Liver (tissue), 9 donors: ENCODE data around the gene TNN. TPM values are rescaled to one million over a fixed set of nuclear protein-coding genes. Genes with fewer than 3 reads are reported as not detected.

Experiments used
- DNase-seq: peaks from one replicate; pipeline ENCODE4 v3.0.0-alpha.2; 2017; ENCODE audit warnings: low spot score
- H3K27ac ChIP-seq, 2 donors: one replicate each; pipeline ENCODE4 v1.7.0; 2013; ENCODE audit warnings: inconsistent platforms in 2 of 2, low read length in 2 of 2, control low read depth in 1 of 2, low read depth in 1 of 2, mild to moderate bottlenecking in 1 of 2
- H3K27me3 ChIP-seq, 4 donors: one replicate each; pipeline versions ENCODE4 v1.6.1 to v1.7.0; 2013; ENCODE audit warnings: low read length in 3 of 4, inconsistent platforms in 1 of 4, mild to moderate bottlenecking in 1 of 4, moderate library complexity in 1 of 4; ENCODE audit not compliant: control insufficient read depth in 4 of 4, insufficient read depth in 4 of 4
- H3K36me3 ChIP-seq, 4 donors: one replicate each; pipeline versions ENCODE4 v1.6.1 to v1.7.0; 2013; ENCODE audit warnings: low read length in 3 of 4, mild to moderate bottlenecking in 3 of 4, low read depth in 1 of 4, moderate library complexity in 1 of 4; ENCODE audit not compliant: control insufficient read depth in 4 of 4, insufficient read depth in 3 of 4
- H3K4me1 ChIP-seq, 4 donors: one replicate each; pipeline versions ENCODE4 v1.6.1 to v1.7.0; 2013; ENCODE audit warnings: low read length in 3 of 4, mild to moderate bottlenecking in 3 of 4, moderate library complexity in 1 of 4; ENCODE audit not compliant: control insufficient read depth in 4 of 4, insufficient read depth in 4 of 4
- H3K4me3 ChIP-seq, 3 donors: one replicate each; pipeline versions ENCODE4 v1.6.1 to v1.7.0; 2013; ENCODE audit warnings: low read length in 3 of 3, control low read depth in 1 of 3, low read depth in 1 of 3, mild to moderate bottlenecking in 1 of 3
- H3K9ac ChIP-seq, 2 donors: one replicate each; pipeline ENCODE4 v1.7.0; 2013; ENCODE audit warnings: low read length in 2 of 2, mild to moderate bottlenecking in 2 of 2, moderate library complexity in 2 of 2, control low read depth in 1 of 2, low read depth in 1 of 2
- H3K9me3 ChIP-seq, 4 donors: one replicate each; pipeline versions ENCODE4 v1.6.1 to v1.7.0; 2013; ENCODE audit warnings: low read length in 3 of 4; ENCODE audit not compliant: control insufficient read depth in 4 of 4
- FOXA2 ChIP-seq: IDR thresholded peaks from 2 replicates; pipeline ENCODE4 v1.6.1; 2016; ENCODE audit warnings: antibody characterized with exemption
- HNF4A ChIP-seq, 2 donors: conservative IDR thresholded peaks; 2 replicates each; pipeline ENCODE4 v1.6.1; 2016; ENCODE audit warnings: antibody characterized with exemption in 2 of 2, mild to moderate bottlenecking in 2 of 2
- JUND ChIP-seq, 2 donors: IDR thresholded peaks; 2 replicates each; pipeline ENCODE4 v1.6.1; 2016; ENCODE audit warnings: antibody characterized with exemption in 2 of 2
- NR2F2 ChIP-seq: IDR thresholded peaks from 2 replicates; pipeline ENCODE4 v1.6.1; 2016; ENCODE audit warnings: antibody characterized with exemption
- RAD21 ChIP-seq, 2 donors: IDR thresholded peaks; 2 replicates each; pipeline ENCODE4 v1.6.1; 2016; ENCODE audit warnings: antibody characterized with exemption in 2 of 2, mild to moderate bottlenecking in 2 of 2
- REST ChIP-seq: IDR thresholded peaks from 2 replicates; pipeline ENCODE4 v1.6.1; 2016; ENCODE audit warnings: antibody characterized with exemption, mild to moderate bottlenecking
- RXRA ChIP-seq, 2 donors: IDR thresholded peaks; 2 replicates each; pipeline ENCODE4 v1.6.1; 2017 to 2018; ENCODE audit warnings: antibody characterized with exemption in 2 of 2, mild to moderate bottlenecking in 1 of 2
- WGBS: extraction: QIAGEN DNeasy Blood & Tissue Kit; methylation state at CpG from one replicate; pipeline ENCODE4 v1.1.7; 2013; 5-methylcytosine and 5-hydroxymethylcytosine counted together
- polyA plus RNA-seq, 2 donors: library from polyadenylated mRNA; stranded (reverse) in 1 of 2; unstranded in 1 of 2; fragments of 200-250 nt in 1 of 2; fragments of >200 nt in 1 of 2; fragmentation: Nextera tagmentation in 1 of 2; extraction: Ambion mirVana in 1 of 2; gene quantifications; one replicate each; pipeline versions ENCODE4 v1.2.1 to v1.2.3, GENCODE V29; 2013 to 2015
- total RNA-seq, 2 donors: library from RNA; depleted of rRNA; stranded (reverse); fragments of >200 nt; gene quantifications; one replicate each; pipeline ENCODE4 v1.2.3, GENCODE V29; 2014
- TF ChIP-seq, protein P1 (sequence below): fragments of 150-350 bp; IDR thresholded peaks from 2 replicates; pipeline ENCODE4 v1.5.1; 2017; ENCODE audit warnings: improper control_type of control experiment, low read depth, low read length; ENCODE audit not compliant: missing input control
- donor health status: healthy.
- donor health status: healthy.
- donor health status: healthy.
- donor health status: healthy.
- donor health status: healthy.

The TNN gene
- total and polyA plus RNA-seq, 4 donors = 0.11 to 1.8 (median 0.80) TPM

GRCh38 chr1:175150596-175151319, 83.1 kb downstream of the TNN start:
- Histone ChIP-seq H3K36me3 (no peaks in the 10 kb centered on the region), H3K27ac (no peak overlapping the region), H3K9me3 (no peaks in the 10 kb centered on the region), H3K9ac (no peak overlapping the region), H3K4me1 (peaks cover 3 to 32% (median 21%) of the 10 kb centered on the region in 4 donors), H3K27me3 (no peaks in the 10 kb centered on the region), H3K4me3 (no peak overlapping the region)
- no peak for TF ChIP-seq REST
- peak in 1 of 2 donors; percentile 17 for TF ChIP-seq JUND (IDR thresholded peaks at IDR 0.05)
- no peak for DNase-seq
- 87% methylated on average over 9 of the region's 9 CpGs for WGBS

DNA sequence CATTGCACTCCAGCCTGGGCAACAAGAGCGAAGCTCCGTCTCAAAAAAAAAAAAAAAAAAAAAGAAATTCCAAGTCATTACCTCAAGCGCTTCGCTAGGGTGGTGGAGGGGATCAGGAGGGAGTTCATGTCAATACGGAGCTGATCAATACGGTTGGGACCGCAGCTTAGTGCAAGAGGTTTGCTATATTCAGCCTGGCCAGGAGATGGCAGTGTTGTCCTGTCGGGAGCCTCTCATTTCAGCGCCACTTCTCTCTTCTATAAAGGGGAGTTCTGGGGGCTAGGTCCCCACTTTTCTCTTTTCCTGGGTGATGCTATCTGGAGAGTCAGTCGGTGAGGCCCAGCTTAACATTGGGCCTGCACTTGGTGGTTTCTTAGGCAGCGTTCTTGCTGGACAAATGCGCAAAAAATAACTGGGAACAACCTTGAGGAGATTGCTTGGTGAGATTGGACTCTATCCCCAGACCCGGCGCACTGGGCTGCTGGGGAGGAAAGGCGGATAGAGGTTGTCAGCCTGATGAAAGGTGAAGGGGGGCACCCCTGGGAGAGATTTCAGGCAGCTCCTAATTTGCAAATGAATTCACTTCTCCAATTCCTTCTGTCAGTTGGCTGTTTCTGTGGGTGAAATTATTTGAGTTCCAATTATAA, 84.5 kb downstream of the TNN start:
- Histone ChIP-seq H3K9ac (no peak overlapping the region), H3K27me3 (no peaks in the 10 kb centered on the region), H3K9me3 (no peaks in the 10 kb centered on the region), H3K36me3 (no peaks in the 10 kb centered on the region), H3K27ac (no peak overlapping the region), H3K4me1 (peaks cover 3 to 23% (median 18%) of the 10 kb centered on the region in 4 donors), H3K4me3 (no peak overlapping the region)
- TF ChIP-seq HNF4A (conservative IDR thresholded peaks at IDR 0.05) (peak in 1 of 2 donors; percentile 29), NR2F2 (no peak), RXRA (IDR thresholded peaks at IDR 0.05) (peak in 1 of 2 donors; percentile 14), FOXA2 (peak; percentile 12), REST (no peak), RAD21 (IDR thresholded peaks at IDR 0.05) (peak; percentile 89 to 94)
- TF ChIP-seq, protein P1, sequence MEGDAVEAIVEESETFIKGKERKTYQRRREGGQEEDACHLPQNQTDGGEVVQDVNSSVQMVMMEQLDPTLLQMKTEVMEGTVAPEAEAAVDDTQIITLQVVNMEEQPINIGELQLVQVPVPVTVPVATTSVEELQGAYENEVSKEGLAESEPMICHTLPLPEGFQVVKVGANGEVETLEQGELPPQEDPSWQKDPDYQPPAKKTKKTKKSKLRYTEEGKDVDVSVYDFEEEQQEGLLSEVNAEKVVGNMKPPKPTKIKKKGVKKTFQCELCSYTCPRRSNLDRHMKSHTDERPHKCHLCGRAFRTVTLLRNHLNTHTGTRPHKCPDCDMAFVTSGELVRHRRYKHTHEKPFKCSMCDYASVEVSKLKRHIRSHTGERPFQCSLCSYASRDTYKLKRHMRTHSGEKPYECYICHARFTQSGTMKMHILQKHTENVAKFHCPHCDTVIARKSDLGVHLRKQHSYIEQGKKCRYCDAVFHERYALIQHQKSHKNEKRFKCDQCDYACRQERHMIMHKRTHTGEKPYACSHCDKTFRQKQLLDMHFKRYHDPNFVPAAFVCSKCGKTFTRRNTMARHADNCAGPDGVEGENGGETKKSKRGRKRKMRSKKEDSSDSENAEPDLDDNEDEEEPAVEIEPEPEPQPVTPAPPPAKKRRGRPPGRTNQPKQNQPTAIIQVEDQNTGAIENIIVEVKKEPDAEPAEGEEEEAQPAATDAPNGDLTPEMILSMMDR = peak; percentile 86
- peak; percentile 81 for DNase-seq
- 2% methylated on average over 15 of the region's 15 CpGs for WGBS
